Measurements from ENCODE around the gene SLC16A12. TPM values are rescaled to one million over a fixed set of nuclear protein-coding genes. Genes with fewer than 3 reads are reported as not detected.

Gene SLC16A12
- total RNA-seq, 1 experiment from 2014 or later: 0.77 TPM

DNA sequence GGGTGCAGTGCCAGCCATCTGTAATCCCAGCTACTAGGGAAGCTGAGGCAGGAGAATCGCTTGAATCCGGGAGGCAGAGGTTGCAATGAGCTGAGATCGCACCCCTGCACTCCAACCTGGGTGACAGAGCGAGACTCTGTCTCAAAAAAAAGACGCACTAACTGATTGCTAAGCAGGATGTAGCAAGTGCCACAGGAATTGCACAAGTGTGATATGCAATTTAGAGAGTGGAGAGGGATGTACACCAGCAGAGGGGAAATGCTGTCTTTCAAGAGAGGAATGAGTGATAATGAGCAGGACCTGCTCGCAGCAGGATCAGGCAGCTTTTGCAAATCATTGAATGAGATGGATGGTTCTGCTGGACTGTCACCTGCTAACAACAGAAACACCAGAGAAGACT lies 13.3 kb upstream of the SLC16A12 start:
- Histone ChIP-seq H2BK12ac (ENCODE audit: insufficient read length, low read depth, low read length) (no peak overlapping the region), H3K79me2 (ENCODE audit: insufficient read depth, low read length) (no peaks in the 10 kb centered on the region), H3T11ph (ENCODE audit: low read length) (no peak overlapping the region), H2BK120ac (ENCODE audit: low read depth, low read length, poor library complexity, severe bottlenecking) (no peak overlapping the region), H4K20me1 (ENCODE audit: control insufficient read depth, insufficient read depth, insufficient read length) (no peaks in the 10 kb centered on the region), H2BK15ac (ENCODE audit: low read depth, low read length) (no peak overlapping the region), H4K91ac (ENCODE audit: insufficient read length, low read depth, low read length) (no peak overlapping the region), H3K4me1 (ENCODE audit: insufficient read depth, low read length) (no peaks in the 10 kb centered on the region), H3K27ac (ENCODE audit: insufficient read length, low read depth, low read length) (no peak overlapping the region), H3K23ac (ENCODE audit: insufficient read length, low read depth, low read length) (no peak overlapping the region), H3K18ac (ENCODE audit: insufficient read length, low read depth, low read length) (no peak overlapping the region), H3K23me2 (ENCODE audit: insufficient read length, low read depth, low read length, poor library complexity, severe bottlenecking) (no peaks in the 10 kb centered on the region), H3K4me2 (ENCODE audit: insufficient read depth, insufficient read length, low read length) (no peak overlapping the region), H3K9me3 (ENCODE audit: control insufficient read depth, low read depth, low read length) (no peaks in the 10 kb centered on the region), H2AFZ (ENCODE audit: low read length) (no peak overlapping the region), H2BK5ac (ENCODE audit: insufficient read length, low read length) (no peak overlapping the region), H2BK20ac (ENCODE audit: low read depth, low read length, poor library complexity, severe bottlenecking) (no peak overlapping the region), H3K56ac (ENCODE audit: insufficient read length, low read depth, low read length) (no peak overlapping the region), H3K27me3 (ENCODE audit: insufficient read depth, low read length) (peaks cover 2% of the 10 kb centered on the region; the same call in 1 of the 2 replicates), H3K4ac (ENCODE audit: low read depth, low read length) (no peak overlapping the region), H2AK5ac (ENCODE audit: insufficient read length, low read length) (no peak overlapping the region), H3K9ac (ENCODE audit: extremely low read depth, insufficient read length, low read length) (no peak overlapping the region), H3K14ac (ENCODE audit: insufficient read depth, low read length) (no peak overlapping the region), H4K8ac (replicated peaks; ENCODE audit: insufficient read length, low read depth, low read length) (no peak overlapping the region), H4K5ac (ENCODE audit: insufficient read length, low read depth, low read length) (no peak overlapping the region), H3K79me1 (ENCODE audit: insufficient read depth, low read depth, low read length, poor library complexity, severe bottlenecking) (no peaks in the 10 kb centered on the region)
- Mint-ChIP-seq H3K27me3 (ENCODE audit: low read depth) (no peaks in the 10 kb centered on the region; the same call in 1 of the 2 replicates), H3K4me3 (no peak overlapping the region), H3K9me3 (peaks cover 2 to 10% of the 10 kb centered on the region in 2 experiments; a peak in 4 of 5 replicates), H3K4me1 (no peaks in the 10 kb centered on the region), H3K27ac (no peak overlapping the region), H3K36me3 (ENCODE audit: insufficient read depth in 1 of 3, low read depth in 3 of 3) (peaks cover 0 to 8% (median 0%) of the 10 kb centered on the region in 3 experiments; a peak in 4 of 7 replicates)
- no peak for DNase-seq
- TF ChIP-seq, protein P1, sequence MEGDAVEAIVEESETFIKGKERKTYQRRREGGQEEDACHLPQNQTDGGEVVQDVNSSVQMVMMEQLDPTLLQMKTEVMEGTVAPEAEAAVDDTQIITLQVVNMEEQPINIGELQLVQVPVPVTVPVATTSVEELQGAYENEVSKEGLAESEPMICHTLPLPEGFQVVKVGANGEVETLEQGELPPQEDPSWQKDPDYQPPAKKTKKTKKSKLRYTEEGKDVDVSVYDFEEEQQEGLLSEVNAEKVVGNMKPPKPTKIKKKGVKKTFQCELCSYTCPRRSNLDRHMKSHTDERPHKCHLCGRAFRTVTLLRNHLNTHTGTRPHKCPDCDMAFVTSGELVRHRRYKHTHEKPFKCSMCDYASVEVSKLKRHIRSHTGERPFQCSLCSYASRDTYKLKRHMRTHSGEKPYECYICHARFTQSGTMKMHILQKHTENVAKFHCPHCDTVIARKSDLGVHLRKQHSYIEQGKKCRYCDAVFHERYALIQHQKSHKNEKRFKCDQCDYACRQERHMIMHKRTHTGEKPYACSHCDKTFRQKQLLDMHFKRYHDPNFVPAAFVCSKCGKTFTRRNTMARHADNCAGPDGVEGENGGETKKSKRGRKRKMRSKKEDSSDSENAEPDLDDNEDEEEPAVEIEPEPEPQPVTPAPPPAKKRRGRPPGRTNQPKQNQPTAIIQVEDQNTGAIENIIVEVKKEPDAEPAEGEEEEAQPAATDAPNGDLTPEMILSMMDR (conservative IDR thresholded peaks at IDR 0.05): no peak
- WGBS (ENCODE audit: extremely low coverage, insufficient read length, low lambda C conversion rate): no CpG with 5 or more reads among the region's 6 CpGs

All from H9 (cell line).